ENCODE results near the gene TYK2. TPM values are rescaled to one million over a fixed set of nuclear protein-coding genes. Genes with fewer than 3 reads are reported as not detected.

Gene TYK2
- total and polyA plus RNA-seq, 9 of the 15 experiments (the other 6 are each of a cell fraction or from before 2014, with no cell fraction given): 15.0 to 182 (median 85.9) TPM

DNA sequence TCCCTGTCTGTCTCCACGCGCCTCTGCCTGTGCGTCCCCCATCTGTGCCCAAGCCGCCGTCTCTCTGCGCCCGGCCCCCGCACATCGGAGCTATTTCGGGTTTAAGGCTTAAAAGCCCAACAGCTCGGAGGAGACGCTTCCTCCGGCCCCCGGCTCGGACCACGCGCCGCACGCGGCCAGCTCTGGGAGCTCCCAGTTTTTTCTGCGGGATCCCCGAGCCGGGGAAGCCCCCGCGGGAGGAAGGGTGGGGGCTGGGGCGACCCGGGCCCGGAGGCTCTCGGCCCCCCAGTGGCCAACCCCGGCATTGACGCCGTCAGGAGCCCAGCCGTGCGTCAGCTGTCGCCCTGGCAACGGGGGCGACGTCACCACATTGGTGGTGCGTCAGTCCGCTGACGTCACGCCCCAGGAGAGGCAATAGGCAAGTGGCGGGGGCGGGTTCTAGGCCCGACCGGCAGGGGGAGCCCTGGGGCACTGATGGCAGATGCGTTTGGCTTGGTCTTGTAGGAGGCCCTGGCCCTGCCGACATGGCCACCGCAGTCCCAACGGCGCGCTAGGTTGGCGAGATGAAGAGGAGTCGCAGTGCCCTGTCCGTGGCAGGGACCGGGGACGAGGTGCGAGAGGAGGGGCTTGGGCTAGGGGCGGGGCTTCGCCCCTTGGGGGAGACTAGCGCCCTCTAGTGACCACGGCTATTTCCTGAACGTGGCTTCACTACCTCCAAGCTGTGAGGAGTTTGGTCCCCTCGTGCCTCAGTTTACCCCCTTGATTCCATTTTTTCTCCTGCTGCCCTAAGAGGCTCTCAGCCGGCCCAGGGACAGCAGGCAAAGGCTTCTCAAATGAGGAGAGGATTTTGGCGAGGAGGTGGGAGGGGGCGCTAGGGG is 36.2 kb upstream of the TYK2 start (continued):
- TF ChIP-seq, protein P1, sequence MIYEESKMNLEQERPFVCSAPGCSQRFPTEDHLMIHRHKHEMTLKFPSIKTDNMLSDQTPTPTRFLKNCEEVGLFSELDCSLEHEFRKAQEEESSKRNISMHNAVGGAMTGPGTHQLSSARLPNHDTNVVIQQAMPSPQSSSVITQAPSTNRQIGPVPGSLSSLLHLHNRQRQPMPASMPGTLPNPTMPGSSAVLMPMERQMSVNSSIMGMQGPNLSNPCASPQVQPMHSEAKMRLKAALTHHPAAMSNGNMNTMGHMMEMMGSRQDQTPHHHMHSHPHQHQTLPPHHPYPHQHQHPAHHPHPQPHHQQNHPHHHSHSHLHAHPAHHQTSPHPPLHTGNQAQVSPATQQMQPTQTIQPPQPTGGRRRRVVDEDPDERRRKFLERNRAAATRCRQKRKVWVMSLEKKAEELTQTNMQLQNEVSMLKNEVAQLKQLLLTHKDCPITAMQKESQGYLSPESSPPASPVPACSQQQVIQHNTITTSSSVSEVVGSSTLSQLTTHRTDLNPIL (CRISPR knock-in tag; IDR thresholded peaks at IDR 0.05): no peak
- TF ChIP-seq STAG1 (CRISPR knock-in tag; IDR thresholded peaks at IDR 0.05; ENCODE audit: borderline replicate concordance) (no peak), HNRNPLL (IDR thresholded peaks at IDR 0.05; ENCODE audit: low read depth, low read length, poor library complexity, severe bottlenecking) (no peak), SIN3B (IDR thresholded peaks at IDR 0.05; ENCODE audit: low read depth) (peak; percentile 63; the same call in 1 of the 2 replicates), TRIM28 (IDR thresholded peaks at IDR 0.05) (peak; percentile 61), GATAD2A (IDR thresholded peaks at IDR 0.05) (0 out of 2 replicates have a peak, but pooled peaks have one; percentile 58), HDAC8 (tag; IDR thresholded peaks at IDR 0.05) (peak; percentile 91), ARNT (IDR thresholded peaks at IDR 0.05) (peak; percentile 25 to 29; a peak in 1 of 4 replicates), MTA3 (IDR thresholded peaks at IDR 0.05; ENCODE audit: borderline replicate concordance) (peak; percentile 100), ZNF445 (CRISPR knock-in tag; IDR thresholded peaks at IDR 0.05; ENCODE audit: low read depth) (no peak), ZNF212 (CRISPR knock-in tag; IDR thresholded peaks at IDR 0.05) (0 out of 2 replicates have a peak, but pooled peaks have one; percentile 52), FOXK1 (CRISPR knock-in tag; IDR thresholded peaks at IDR 0.05; ENCODE audit: borderline replicate concordance) (no peak), ZNF408 (CRISPR knock-in tag; IDR thresholded peaks at IDR 0.05; ENCODE audit: low read depth) (no peak), HDAC1 (IDR thresholded peaks at IDR 0.05) (peak in 1 of 2 experiments; percentile 86; a peak in 2 of 4 replicates), ZNF146 (CRISPR knock-in tag; IDR thresholded peaks at IDR 0.05; ENCODE audit: unreplicated experiment) (no peak), TAF1 (IDR thresholded peaks at IDR 0.05; ENCODE audit: control insufficient read depth, extremely low read depth, insufficient read depth, low read length, severe bottlenecking) (peak; percentile 79), ZNF696 (CRISPR knock-in tag; conservative IDR thresholded peaks at IDR 0.05) (no peak), ZBTB17 (CRISPR knock-in tag; IDR thresholded peaks at IDR 0.05) (peak; percentile 90; the same call in 1 of the 2 replicates), MYBL2 (IDR thresholded peaks at IDR 0.05; ENCODE audit: low read depth) (no peak), MYBL2 (CRISPR knock-in tag; IDR thresholded peaks at IDR 0.05; ENCODE audit: borderline replicate concordance) (no peak), RUNX1 (IDR thresholded peaks at IDR 0.05; ENCODE audit: low read depth) (no peak; the same call in 1 of the 2 replicates), KLF16 (IDR thresholded peaks at IDR 0.05) (peak; percentile 67; the same call in 1 of the 2 replicates), ELK3 (CRISPR knock-in tag; IDR thresholded peaks at IDR 0.05) (no peak)
- TF ChIP-seq, protein P2, sequence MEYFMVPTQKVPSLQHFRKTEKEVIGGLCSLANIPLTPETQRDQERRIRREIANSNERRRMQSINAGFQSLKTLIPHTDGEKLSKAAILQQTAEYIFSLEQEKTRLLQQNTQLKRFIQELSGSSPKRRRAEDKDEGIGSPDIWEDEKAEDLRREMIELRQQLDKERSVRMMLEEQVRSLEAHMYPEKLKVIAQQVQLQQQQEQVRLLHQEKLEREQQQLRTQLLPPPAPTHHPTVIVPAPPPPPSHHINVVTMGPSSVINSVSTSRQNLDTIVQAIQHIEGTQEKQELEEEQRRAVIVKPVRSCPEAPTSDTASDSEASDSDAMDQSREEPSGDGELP (CRISPR knock-in tag; IDR thresholded peaks at IDR 0.05; ENCODE audit: borderline replicate concordance): peak; percentile 97
- TF ChIP-seq, protein P3, sequence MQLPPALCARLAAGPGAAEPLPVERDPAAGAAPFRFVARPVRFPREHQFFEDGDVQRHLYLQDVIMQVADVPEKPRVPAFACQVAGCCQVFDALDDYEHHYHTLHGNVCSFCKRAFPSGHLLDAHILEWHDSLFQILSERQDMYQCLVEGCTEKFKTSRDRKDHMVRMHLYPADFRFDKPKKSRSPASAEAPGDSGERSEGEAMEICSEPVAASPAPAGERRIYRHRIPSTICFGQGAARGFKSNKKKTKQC (CRISPR knock-in tag; IDR thresholded peaks at IDR 0.05): no peak

All from K562 (cell line).